ENCODE data around the gene EDNRB. TPM values are rescaled to one million over a fixed set of nuclear protein-coding genes. Genes with fewer than 3 reads are reported as not detected.

The EDNRB gene
- total and polyA plus RNA-seq, 2 of the 8 experiments (the other 6 are each of a cell fraction or from before 2014, with no cell fraction given), result 15.8 to 73.2 TPM

DNA sequence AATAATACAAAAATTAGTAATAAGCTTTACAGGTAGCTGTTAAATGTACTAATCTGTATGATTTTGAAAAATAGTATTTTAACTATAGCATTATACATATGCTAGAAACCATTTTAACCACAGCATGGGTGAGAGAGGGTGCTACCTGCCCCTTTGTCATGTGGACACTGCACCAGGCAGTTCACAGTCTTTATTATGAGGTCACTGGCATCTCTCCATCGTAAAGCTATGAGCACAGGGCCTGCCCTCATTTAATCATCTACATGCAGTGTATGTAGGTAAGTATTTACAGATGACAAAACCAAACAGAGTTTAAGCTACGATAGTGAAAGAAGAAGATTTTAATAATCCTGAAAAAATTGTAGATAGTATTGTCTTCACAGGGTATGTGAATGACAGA, 21.7 kb downstream of the EDNRB start:
- WGBS, 2 experiments (ENCODE audit: extremely low coverage in 1 of 2, insufficient coverage in 1 of 2, insufficient read length in 1 of 2, insufficient replicate concordance in 2 of 2, low coverage in 1 of 2, low lambda C conversion rate in 2 of 2, missing lambda C conversion rate in 1 of 2), result 94% methylated on average over 2 of the region's 2 CpGs; no CpG with 5 or more reads in 1 of the 2 experiments

More for the DNA sequence above, 21.7 kb downstream of the EDNRB start:
- H2AFZ ChIP-seq (ENCODE audit: low read length), result no peak overlapping the region
- no peak overlapping the region for H3K56ac ChIP-seq (replicated peaks; ENCODE audit: insufficient read length, low read depth, low read length)
- no peaks in the 10 kb centered on the region for H3K23me2 ChIP-seq (ENCODE audit: low read depth, low read length)
- no peak overlapping the region for H3K4me2 ChIP-seq (ENCODE audit: insufficient read depth in 1 of 2, low read depth in 2 of 2, low read length in 2 of 2)
- no peak overlapping the region for H3K18ac ChIP-seq (ENCODE audit: extremely low read depth, low read length)
- H2BK15ac ChIP-seq (ENCODE audit: low read length), result no peak overlapping the region
- H3K4me3 ChIP-seq (ENCODE audit: extremely low read depth in 1 of 4, insufficient read depth in 2 of 4, low read depth in 3 of 4, low read length in 4 of 4), result no peak overlapping the region
- no peaks in the 10 kb centered on the region for H3K79me2 ChIP-seq (ENCODE audit: control insufficient read depth in 1 of 2, insufficient read depth in 2 of 2, low read length in 2 of 2)
- no peak overlapping the region for H3K23ac ChIP-seq (ENCODE audit: insufficient read length)
- no peaks in the 10 kb centered on the region; a peak in 1 of 7 replicates for H3K4me1 ChIP-seq (replicated peaks in 1 of 4; ENCODE audit: control insufficient read depth in 3 of 4, insufficient read depth in 4 of 4, low read length in 3 of 4)
- H3K79me1 ChIP-seq (ENCODE audit: low read depth, low read length), result no peaks in the 10 kb centered on the region
- no peak overlapping the region for H2AK5ac ChIP-seq (ENCODE audit: low read depth, low read length)
- no peak overlapping the region for H3K27ac ChIP-seq (ENCODE audit: low read depth, low read length)
- TF ChIP-seq, protein P1, sequence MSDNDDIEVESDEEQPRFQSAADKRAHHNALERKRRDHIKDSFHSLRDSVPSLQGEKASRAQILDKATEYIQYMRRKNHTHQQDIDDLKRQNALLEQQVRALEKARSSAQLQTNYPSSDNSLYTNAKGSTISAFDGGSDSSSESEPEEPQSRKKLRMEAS (IDR thresholded peaks at IDR 0.05), result no peak
- TF ChIP-seq JUND (IDR thresholded peaks at IDR 0.05; ENCODE audit: low read length) (no peak), KDM5A (IDR thresholded peaks at IDR 0.05; ENCODE audit: low read length) (no peak), CHD2 (IDR thresholded peaks at IDR 0.05; ENCODE audit: low read length) (no peak), GABPA (IDR thresholded peaks at IDR 0.05; ENCODE audit: borderline replicate concordance, insufficient read depth, low read length) (no peak), SUZ12 (IDR thresholded peaks at IDR 0.05; ENCODE audit: low read length) (no peak), CTBP2 (IDR thresholded peaks at IDR 0.05; ENCODE audit: borderline replicate concordance, insufficient read depth, insufficient read length, low read length) (no peak), RXRA (IDR thresholded peaks at IDR 0.05; ENCODE audit: insufficient read depth, low read depth, low read length) (no peak), KDM1A (IDR thresholded peaks at IDR 0.05; ENCODE audit: borderline replicate concordance, low read length) (no peak)
- H2BK120ac ChIP-seq (replicated peaks; ENCODE audit: low read depth, low read length), result no peak overlapping the region
- no peak overlapping the region for H2BK12ac ChIP-seq (ENCODE audit: low read depth, low read length)
- POLR2A ChIA-PET (ENCODE audit: partially characterized antibody), result interaction anchor here (1.4 to 2.2 kb wide), 2 partner anchors 22 to 39 kb away, joined by 3 to 6 read pairs; partner anchors contain the start of gene EDNRB
- no peak overlapping the region for H2BK20ac ChIP-seq (ENCODE audit: low read length)
- no peak overlapping the region for H3K9ac ChIP-seq (replicated peaks in 1 of 4; ENCODE audit: extremely low read depth in 1 of 4, low read depth in 3 of 4, low read length in 3 of 4)
- peaks cover 0 to 10% (median 2%) of the 10 kb centered on the region in 4 experiments; a peak in 3 of 8 replicates for H3K36me3 ChIP-seq (ENCODE audit: control insufficient read depth in 2 of 4, insufficient read depth in 4 of 4, low read length in 3 of 4)
- no peaks in the 10 kb centered on the region for H3K9me3 ChIP-seq (ENCODE audit: insufficient read depth in 2 of 2, low read depth in 1 of 2, low read length in 1 of 2)
- CTCF ChIA-PET (ENCODE audit: partially characterized antibody), result interaction anchor here (1.1 to 2.2 kb wide), 6 partner anchors 9 to 120 kb away, joined by 3 to 9 read pairs (median 4); partner anchors contain the start of gene EDNRB
- no peak overlapping the region for H4K8ac ChIP-seq (ENCODE audit: extremely low read depth, insufficient read depth, low read length)
- H4K91ac ChIP-seq (replicated peaks; ENCODE audit: insufficient read length, low read length), result no peak overlapping the region
- no peak overlapping the region for H2BK5ac ChIP-seq (ENCODE audit: low read depth, low read length)
- no peak for FAIRE-seq
- H3K27me3 ChIP-seq (replicated peaks in 1 of 4; ENCODE audit: control insufficient read depth in 3 of 4, extremely low read depth in 1 of 4, insufficient read depth in 3 of 4, low read length in 3 of 4), result peaks cover 0 to 1% (median 0%) of the 10 kb centered on the region in 4 experiments; a peak in 1 of 7 replicates
- no peak overlapping the region for H3K14ac ChIP-seq (ENCODE audit: insufficient read length)
- H4K5ac ChIP-seq (ENCODE audit: insufficient read length, low read depth, low read length), result no peak overlapping the region
- H4K20me1 ChIP-seq (replicated peaks in 1 of 2; ENCODE audit: control insufficient read depth in 1 of 2, insufficient read depth in 2 of 2, low read length in 2 of 2), result no peaks in the 10 kb centered on the region
- no peak for DNase-seq (ENCODE audit: low read depth in 1 of 2, low spot score in 2 of 2)
- H3K4ac ChIP-seq (replicated peaks; ENCODE audit: insufficient read length, low read depth, low read length), result no peak overlapping the region

All from H1 (cell line).